ENCODE data around the gene CCDC12.
A peak's percentile ranks its signal among the peaks of the same experiment; 100 is the strongest.

The CCDC12 gene

DNA sequence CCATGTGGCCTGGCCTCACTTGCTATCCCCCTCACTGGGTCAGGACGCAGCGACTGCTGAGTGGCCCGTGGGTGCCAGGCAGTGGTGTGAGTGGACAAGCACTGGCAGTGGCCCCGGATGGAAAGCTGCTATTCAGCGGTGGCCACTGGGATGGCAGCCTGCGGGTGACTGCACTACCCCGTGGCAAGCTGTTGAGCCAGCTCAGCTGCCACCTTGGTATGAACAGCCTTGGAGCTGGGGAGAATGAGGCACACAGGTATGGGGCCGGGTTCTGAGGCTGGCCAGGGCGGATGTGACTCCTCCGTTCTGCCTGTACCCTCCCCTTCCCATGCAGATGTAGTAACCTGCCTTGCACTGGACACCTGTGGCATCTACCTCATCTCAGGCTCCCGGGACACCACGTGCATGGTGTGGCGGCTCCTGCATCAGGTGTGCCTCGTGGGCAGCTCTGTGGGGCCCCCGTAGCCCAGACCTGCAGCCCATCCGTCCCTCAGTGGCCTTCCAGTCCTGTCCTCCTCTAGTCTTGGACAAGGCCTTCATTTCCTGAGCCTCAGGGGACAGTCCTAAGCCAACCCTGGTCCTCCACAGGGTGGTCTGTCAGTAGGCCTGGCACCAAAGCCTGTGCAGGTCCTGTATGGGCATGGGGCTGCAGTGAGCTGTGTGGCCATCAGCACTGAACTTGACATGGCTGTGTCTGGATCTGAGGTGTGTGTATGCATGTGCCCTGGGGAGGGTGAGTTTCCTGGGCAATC is 31.1 kb upstream of the CCDC12 start:
- DNase-seq (ENCODE audit: low spot score), result no peak
- no peak for FAIRE-seq

DNA sequence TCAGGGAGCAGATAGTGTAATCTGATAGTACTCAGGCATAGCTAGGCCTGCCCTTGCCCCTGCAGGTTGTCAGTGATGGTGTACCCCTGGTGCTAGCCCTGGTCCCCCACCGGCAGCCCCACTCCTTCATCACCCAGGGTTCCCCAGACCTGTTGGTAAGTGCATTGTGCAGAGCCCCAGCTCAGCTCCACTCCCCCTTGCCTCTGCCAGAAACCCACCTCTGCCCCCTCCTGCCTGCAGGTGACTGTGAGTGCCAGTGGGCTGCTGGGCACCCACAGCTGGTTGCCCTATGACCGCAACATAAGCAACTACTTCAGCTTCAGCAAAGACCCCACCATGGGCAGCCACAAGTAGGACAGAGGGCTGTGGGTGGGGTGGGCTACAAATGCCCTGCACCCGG is 30.5 kb upstream of the CCDC12 start:
- no peak for DNase-seq (ENCODE audit: low spot score)
- no peak for FAIRE-seq

DNA sequence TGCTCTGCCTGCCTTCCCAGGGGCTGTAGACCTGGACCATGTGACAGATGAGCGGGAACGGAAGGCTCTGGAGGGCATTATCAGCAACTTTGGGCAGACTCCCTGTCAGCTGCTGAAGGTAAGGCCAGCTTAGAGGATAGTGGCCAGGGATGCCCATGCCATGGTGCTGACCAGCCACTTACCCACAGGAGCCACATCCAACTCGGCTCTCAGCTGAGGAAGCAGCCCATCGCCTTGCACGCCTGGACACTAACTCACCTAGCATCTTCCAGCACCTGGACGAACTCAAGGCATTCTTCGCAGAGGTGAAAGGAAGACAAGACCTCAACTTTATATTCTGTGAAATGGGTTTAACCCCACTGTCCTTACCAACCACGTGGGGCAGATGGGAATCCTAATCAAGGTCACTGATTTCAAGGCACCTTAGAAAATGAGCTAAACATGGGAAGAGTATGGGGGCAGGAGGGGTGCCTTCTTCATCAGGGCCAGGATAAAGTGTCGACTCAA is 29.7 kb upstream of the CCDC12 start:
- no peak for FAIRE-seq
- no peak for DNase-seq (ENCODE audit: low spot score)

DNA sequence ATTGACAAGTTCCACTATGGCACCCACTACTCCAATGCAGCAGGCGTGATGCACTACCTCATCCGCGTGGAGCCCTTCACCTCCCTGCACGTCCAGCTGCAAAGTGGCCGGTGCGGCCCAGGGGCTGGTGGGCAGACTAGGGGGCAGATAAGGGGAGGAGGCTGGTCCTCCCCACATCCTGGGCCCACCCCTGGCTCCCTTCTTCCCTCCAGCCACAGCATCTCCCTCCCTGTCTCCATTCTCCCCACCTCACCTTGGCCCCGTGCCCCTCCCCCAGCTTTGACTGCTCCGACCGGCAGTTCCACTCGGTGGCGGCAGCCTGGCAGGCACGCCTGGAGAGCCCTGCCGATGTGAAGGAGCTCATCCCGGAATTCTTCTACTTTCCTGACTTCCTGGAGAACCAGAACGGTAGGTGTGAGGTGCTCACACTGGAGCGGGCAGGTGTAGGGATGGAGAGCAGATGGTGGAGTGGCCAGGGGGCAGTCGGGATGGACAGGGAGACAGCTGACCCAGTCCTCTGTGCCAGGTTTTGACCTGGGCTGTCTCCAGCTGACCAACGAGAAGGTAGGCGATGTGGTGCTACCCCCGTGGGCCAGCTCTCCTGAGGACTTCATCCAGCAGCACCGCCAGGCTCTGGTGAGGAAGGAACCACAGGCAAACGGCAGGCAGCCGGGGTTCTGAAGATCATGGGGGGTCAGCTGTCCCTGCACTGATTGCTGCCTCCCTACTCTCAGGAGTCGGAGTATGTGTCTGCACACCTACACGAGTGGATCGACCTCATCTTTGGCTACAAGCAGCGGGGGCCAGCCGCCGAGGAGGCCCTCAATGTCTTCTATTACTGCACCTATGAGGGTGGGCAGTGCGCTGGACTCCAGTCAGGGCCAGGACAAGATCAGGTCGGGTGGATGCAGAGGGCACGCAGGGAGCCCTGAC is 28.9 kb upstream of the CCDC12 start:
- FAIRE-seq (no peak), DNase-seq (ENCODE audit: low spot score) (no peak)

DNA sequence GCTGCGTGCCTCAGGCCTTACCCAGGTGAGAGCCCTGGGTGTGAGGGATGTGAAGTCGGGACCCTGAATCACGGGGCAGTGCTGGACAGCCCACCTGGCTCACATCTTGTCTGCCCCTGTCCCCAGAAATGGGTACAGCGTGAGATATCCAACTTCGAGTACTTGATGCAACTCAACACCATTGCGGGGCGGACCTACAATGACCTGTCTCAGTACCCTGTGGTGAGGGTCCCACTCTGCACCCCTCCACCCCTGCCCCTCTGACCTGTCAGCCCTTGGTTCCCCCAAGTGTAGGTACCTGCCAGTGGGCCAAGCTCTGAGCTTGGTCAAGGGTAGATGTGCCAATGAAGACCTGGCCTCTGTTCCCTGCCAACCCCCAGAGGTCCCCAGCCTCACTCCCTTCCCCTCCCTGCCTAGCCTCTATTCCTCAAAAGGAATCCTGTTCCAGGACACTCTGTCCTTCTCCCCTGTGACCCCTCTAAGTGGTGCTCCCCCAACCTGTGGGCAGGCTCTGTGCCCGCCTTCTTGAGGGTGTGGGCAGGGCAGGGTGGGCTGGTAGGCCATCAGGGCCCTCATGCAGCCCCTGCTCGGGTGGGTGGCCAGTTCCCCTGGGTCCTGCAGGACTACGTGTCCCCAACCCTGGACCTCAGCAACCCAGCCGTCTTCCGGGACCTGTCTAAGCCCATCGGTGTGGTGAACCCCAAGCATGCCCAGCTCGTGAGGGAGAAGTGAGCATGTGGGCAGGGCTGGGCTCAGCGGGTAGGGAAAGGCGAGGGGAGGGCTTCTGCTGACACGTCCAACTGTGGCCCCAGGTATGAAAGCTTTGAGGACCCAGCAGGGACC is 28.0 kb upstream of the CCDC12 start:
- DNase-seq (ENCODE audit: low spot score) (no peak), FAIRE-seq (no peak)

DNA sequence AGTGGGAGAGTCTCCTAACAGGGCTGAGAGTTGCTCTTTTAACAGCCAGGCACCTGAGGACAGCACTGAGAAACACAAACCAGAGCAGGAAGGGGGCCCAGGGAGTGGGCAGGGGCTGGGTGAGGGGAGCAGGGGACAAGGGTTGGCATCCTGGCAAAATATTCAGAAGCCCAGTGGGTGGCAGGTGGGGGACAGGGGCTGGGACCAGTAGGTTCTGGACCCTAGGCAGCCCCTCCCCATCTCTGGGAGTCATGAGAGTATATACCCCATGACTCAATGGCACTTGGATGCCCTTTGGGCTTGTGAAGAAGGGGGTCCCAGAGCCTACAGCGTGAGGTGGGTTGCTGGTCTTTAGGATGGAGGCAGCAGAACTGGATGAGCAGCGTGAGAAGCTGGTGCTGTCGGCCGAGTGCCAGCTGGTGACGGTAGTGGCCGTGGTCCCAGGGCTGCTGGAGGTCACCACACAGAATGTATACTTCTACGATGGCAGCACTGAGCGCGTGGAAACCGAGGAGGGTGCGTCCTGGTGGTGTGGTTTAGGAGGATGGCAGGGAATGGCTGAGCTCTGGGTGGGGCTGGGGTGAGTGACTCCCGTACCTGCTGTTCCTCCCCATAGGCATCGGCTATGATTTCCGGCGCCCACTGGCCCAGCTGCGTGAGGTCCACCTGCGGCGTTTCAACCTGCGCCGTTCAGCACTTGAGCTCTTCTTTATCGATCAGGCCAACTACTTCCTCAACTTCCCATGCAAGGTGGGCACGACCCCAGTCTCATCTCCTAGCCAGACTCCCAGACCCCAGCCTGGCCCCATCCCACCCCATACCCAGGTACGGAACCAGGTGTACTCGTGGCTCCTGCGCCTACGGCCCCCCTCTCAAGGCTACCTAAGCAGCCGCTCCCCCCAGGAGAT is 27.2 kb upstream of the CCDC12 start:
- FAIRE-seq (no peak), DNase-seq (ENCODE audit: low spot score) (no peak)

DNA sequence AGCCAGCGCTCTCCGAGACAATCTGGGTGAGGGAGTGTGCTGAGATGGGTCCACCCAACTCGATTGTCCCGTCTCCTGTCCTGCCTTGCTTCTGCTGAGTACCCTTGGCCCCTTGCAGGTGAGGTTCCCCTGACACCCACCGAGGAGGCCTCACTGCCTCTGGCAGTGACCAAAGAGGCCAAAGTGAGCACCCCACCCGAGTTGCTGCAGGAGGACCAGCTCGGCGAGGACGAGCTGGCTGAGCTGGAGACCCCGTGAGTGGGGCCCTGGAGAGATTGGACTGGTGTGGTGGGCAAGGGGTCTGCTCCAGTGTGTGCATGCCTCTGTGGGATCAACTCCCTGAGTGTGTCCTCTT is 26.5 kb upstream of the CCDC12 start:
- DNase-seq (ENCODE audit: low spot score), result no peak
- FAIRE-seq, result no peak

DNA sequence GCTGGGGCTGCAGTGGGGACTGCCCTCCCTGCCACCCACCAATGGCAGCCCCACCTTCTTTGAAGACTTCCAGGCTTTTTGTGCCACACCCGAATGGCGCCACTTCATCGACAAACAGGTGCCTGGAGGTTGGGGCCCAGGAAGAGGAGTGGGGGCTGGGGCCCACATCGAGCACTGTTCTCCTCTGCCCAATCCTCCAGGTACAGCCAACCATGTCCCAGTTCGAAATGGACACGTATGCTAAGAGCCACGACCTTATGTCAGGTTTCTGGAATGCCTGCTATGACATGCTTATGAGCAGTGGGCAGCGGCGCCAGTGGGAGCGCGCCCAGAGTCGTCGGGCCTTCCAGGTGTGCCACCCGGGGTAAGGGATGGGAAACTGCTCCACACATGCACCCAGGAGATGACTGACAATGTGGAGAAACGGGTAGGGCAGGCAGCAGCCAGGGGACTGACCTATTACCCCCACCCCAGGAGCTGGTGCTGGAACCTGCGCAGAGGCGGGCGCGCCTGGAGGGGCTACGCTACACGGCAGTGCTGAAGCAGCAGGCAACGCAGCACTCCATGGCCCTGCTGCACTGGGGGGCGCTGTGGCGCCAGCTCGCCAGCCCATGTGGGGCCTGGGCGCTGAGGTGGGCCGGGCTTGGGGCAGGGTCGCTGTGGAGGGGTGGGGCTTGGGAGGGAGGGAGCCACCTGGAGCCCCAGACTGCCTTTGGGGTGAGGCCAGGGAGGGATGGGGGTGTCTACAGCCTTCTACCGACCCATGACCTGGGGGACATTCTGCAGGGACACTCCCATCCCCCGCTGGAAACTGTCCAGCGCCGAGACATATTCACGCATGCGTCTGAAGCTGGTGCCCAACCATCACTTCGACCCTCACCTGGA is 25.9 kb upstream of the CCDC12 start:
- FAIRE-seq, result no peak
- no peak for DNase-seq (ENCODE audit: low spot score)

DNA sequence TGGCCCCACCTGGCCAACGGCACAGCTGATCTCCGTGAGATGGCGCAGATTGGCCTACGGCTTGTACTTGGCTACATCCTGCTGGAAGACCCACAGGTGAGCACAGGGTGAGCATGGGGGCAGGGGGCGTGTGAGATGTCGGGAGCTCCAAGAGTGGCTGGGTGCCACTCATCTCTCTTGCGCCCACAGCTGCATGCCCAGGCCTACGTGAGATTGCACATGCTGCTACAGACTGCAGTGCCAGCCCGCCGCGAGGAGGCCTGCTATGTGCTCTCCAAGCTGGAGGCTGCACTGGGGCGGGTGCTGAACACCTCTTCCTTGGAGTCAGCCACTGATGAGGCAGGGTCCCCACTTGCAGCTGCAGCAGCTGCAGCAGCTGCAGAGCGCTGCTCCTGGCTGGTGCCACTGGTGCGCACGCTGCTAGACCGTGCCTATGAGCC is 25.2 kb upstream of the CCDC12 start:
- DNase-seq (ENCODE audit: low spot score) (no peak), FAIRE-seq (no peak)

DNA sequence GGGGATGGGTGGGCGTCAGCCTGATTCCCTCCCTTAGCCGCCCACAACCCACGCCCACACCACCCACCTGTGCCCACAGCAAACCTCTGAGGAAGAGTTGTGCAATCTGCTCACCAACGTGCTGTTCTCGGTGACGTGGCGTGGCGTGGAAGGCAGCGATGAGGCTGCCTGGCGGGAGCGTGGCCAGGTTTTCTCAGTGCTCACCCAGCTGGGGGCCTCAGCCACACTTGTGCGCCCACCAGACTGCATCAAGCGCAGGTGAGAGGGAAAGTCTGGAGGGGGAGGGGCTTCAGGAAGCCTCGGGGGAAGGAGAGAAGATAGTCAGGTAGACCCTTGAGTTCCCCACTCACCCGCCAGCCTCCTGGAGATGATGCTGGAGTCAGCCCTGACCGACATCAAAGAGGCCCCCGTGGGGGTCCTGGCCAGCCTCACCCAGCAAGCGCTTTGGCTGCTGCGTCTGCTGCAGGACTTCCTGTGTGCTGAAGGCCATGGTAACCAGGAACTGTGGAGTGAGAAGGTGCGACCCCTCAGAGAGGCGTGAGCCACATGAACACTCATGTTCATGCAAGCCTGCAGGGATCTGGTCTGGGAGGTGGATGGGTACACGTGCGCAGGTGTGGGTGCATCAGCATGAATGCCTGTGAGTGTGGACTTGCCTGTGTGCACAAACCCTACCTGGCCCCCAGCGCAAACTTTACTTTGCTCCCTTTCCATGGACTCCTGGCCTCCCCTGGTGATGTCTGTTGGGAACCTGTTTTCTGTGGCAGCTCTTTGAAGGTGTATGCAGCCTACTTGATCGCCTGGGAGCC is 24.6 kb upstream of the CCDC12 start:
- DNase-seq (ENCODE audit: low spot score) (no peak), FAIRE-seq (no peak)

DNA sequence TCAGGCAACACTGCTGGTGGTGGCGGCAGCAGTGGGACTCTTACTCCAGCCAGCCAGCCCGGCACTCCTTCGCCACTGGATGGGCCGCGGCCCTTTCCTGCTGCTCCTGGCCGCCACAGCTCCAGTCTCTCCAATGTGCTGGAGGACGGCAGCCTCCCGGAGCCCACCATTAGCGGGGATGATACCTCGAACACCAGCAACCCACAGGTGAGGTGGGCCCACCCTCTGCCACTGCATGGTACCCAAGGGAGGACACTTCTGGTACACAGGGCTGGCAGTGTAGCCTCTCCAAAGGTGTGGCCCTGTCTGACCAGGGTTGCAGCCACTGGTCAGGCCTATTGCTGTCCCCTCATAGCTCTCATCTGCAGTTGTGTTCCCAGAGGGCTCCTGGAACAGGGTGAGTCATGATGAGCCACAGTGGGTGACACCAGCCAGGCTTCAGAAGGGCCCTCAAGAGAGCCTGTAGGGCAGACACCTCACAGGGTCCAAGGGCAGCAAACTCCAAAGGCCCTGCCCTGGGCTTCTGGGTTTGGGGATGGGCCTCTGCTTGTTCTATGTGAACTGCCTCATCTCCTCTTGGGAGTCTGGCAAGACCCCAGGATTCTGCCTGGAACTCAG is 23.8 kb upstream of the CCDC12 start:
- DNase-seq (ENCODE audit: low spot score) (peak; percentile 46), FAIRE-seq (no peak)

DNA sequence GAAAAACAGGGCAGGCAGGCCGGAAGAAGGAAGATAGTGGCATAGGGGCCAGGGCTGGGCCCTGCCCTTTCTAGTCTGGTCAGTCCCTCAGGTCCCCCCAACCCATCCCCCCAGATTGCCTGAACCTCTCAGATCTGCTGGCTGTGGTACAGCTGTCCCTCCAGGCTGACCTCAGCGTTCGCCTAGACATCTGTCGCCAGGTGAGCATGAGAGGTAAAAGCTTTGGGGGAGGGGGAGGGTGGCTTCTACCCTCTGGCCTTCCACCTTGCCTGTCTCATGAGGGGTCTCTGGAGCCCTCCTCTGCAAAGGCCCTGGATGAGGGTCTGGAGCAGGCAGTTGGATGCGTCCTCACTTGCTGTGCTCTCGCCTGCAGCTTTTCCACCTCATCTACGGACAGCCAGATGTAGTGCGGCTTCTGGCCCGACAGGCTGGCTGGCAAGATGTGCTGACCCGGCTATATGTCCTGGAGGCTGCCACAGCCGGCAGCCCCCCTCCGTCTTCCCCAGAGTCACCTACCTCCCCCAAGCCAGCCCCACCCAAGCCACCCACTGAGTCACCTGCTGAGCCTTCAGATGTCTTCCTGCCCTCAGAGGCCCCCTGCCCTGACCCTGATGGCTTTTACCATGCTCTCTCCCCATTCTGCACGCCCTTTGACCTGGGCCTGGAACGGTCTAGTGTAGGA is 23.1 kb upstream of the CCDC12 start:
- FAIRE-seq (no peak), DNase-seq (ENCODE audit: low spot score) (no peak)

DNA sequence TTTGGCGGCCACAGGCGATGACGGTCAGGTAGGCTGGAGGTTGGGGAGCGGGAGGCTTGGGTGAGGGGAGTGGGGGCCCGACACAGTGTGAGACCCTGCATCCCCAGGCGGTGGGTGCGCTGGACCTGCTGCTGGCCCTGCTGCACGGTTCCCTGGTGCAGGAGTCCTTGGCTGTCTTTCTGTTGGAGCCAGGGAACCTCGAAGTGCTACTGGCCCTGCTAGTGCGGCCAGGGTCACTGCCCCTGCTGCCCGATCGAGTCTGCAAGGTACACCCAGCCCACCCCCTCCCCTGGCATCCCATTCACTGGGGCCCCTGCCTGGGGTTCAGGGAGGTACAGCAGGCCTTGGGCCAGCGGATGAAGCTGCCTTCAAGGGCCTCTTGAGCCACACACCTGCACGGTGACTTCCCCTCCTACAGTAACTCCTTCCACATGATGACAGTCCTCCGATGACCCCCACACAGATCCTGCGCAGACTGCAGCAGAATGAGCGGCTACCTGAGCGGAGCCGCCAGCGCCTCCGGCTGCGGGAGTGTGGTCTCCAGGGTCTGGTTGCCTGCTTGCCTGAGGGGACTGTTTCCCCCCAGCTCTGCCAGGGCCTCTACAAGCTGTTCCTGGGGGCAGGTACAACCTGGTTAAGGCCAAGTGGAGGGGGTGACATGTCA is 22.4 kb upstream of the CCDC12 start:
- FAIRE-seq, result no peak
- DNase-seq (ENCODE audit: low spot score), result no peak

DNA sequence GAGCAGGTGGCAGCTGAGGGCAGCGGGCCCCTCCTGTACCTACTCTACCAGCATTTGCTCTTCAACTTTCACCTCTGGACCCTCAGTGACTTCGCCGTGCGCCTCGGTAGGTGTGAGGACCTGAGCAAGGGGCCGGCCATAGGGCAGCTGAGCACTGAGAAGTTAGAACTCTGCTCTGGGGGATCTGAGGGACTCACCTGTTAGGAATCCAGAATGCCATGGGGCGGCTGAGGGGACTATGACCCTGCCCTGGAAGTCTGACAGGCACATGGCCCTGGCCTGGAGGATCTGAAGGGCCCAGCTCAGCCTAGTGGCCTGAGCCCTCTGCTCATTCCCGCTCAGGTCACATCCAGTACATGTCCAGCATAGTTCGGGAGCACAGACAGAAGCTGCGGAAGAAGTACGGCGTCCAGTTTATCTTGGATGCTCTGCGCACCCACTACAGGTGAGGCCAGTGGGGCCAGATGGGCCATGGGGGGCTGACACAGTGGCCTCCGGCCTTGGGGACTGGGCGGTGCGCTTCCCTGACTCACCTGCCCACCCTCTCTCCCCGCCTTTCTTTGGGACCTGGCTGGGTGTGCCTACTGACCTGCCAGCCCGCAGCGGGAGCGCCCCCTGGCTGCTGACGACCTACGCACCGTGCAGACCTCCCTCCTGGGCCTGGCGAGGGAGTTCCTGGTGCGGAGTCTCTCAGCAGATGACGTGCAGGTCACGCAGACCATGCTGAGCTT is 21.7 kb upstream of the CCDC12 start:
- FAIRE-seq (no peak), DNase-seq (ENCODE audit: low spot score) (peak; percentile 25)

DNA sequence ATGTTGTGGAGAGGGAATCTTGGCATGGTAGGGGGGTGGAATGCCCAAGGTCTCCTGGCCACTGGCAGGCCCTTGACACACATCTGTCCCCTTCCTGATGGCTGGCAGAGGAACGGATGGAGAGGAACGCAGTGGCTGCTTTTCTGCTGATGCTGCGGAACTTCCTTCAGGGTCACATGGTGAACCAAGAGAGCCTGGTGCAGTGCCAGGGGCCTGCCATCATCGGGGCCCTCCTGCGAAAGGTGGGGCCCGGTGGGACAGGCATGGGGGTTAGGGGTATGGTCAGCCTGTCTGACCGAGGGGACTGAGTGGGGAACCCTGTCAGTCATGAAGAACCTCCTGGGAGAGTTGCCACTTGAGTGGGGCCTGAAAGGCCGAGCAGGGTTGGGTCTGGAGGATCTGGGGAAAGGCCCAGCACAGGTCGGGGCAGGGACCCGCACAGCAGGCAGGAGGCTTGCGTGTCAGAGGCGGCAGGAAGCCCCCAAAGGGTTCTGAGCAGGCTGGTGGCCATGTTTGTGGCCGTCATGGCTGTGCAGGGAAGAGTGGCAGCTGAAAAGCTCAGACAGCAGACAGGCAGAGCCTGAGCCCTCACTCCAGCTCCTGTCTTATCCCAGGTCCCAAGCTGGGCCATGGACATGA is 21.0 kb upstream of the CCDC12 start:
- DNase-seq (ENCODE audit: low spot score) (no peak), FAIRE-seq (no peak)
